HG02840 (cell line): ENCODE data around the gene KCNJ12.

Experiments
- ATAC-seq: cut with Tn5 transposase; IDR thresholded peaks from one replicate; pipeline ENCODE4 v1.9.1; 2021; ENCODE audit warnings: mild to moderate bottlenecking, moderate library complexity, moderate number of reproducible peaks; ENCODE audit not compliant: unreplicated experiment, low FRiP score

KCNJ12 gene

GRCh38 chr17:21363776-21364642, 12.1 kb upstream of the KCNJ12 start:
- ATAC-seq: no peak

GRCh38 chr17:21365016-21365415, 11.1 kb upstream of the KCNJ12 start:
- no peak for ATAC-seq

GRCh38 chr17:21368545-21369246, 7.5 kb upstream of the KCNJ12 start:
- ATAC-seq: no peak

GRCh38 chr17:21369395-21369794, 6.8 kb upstream of the KCNJ12 start:
- no peak for ATAC-seq

- no peak for ATAC-seq
Measured at GRCh38 chr17:21370430-21370829, 5.7 kb upstream of the KCNJ12 start.

GRCh38 chr17:21371511-21372081, 4.6 kb upstream of the KCNJ12 start:
- ATAC-seq: no peak

GRCh38 chr17:21372256-21372954, 3.8 kb upstream of the KCNJ12 start:
- no peak for ATAC-seq

- no peak for ATAC-seq
Measured at GRCh38 chr17:21373036-21373435, 3.1 kb upstream of the KCNJ12 start.

GRCh38 chr17:21373696-21374440, 2.3 kb upstream of the KCNJ12 start:
- no peak for ATAC-seq

GRCh38 chr17:21374441-21375161, 1.6 kb upstream of the KCNJ12 start:
- ATAC-seq: no peak

- no peak for ATAC-seq
Measured at GRCh38 chr17:21375162-21375560, 996 bp upstream of the KCNJ12 start.

GRCh38 chr17:21375757-21376080, 438 bp upstream of the KCNJ12 start:
- ATAC-seq: no peak

GRCh38 chr17:21376759-21377690, 868 bp downstream of the KCNJ12 start:
- ATAC-seq: no peak

- no peak for ATAC-seq
Measured at GRCh38 chr17:21377705-21378396, 1.7 kb downstream of the KCNJ12 start.

GRCh38 chr17:21378553-21378952, 2.4 kb downstream of the KCNJ12 start:
- ATAC-seq: no peak

- ATAC-seq: no peak
Measured at GRCh38 chr17:21379080-21379711, 3.0 kb downstream of the KCNJ12 start.

GRCh38 chr17:21380659-21381058, 4.5 kb downstream of the KCNJ12 start:
- ATAC-seq: no peak
